Hepatocyte (in vitro differentiated cells): Measurements from ENCODE around the gene FCGR3B.
"Not testable (repeated sequence)": the region's sequence is repeated elsewhere in the genome, so short reads cannot be mapped to it uniquely, and the experiment has no call there.

Experiments used
- EZH2 ChIP-seq: fragments of 200-600 bp; sonication (generic); IDR thresholded peaks from 2 replicates; pipeline ENCODE4 v1.6.1; 2016; ENCODE audit warnings: antibody characterized with exemption, mild to moderate bottlenecking, borderline replicate concordance
- TF ChIP-seq, protein P1 (sequence below): fragments of 200-600 bp; sonication (generic); IDR thresholded peaks from 2 replicates; pipeline ENCODE4 v1.5.1; 2016; ENCODE audit warnings: antibody characterized with exemption, mild to moderate bottlenecking; ENCODE audit not compliant: poor library complexity

DNA sequence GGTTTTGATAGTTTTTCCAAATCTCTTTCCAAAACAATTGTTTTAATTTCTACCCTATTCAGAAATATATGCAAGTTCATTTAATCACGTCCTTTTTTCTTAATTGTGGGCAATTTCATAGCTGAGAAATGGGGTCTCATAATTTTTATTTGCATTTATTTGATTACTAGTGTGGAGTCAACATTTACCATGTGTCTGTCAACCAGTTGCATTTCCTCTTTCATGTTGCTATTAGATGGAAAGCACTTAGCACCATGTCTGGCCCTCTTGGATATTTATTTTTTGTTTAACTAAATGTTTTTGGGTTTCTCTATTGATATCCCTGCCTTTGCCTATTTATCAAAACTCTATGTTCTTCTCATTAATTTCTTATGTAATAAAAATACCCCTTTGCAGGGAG, 13.9 kb upstream of the FCGR3B start:
- TF ChIP-seq, protein P1, sequence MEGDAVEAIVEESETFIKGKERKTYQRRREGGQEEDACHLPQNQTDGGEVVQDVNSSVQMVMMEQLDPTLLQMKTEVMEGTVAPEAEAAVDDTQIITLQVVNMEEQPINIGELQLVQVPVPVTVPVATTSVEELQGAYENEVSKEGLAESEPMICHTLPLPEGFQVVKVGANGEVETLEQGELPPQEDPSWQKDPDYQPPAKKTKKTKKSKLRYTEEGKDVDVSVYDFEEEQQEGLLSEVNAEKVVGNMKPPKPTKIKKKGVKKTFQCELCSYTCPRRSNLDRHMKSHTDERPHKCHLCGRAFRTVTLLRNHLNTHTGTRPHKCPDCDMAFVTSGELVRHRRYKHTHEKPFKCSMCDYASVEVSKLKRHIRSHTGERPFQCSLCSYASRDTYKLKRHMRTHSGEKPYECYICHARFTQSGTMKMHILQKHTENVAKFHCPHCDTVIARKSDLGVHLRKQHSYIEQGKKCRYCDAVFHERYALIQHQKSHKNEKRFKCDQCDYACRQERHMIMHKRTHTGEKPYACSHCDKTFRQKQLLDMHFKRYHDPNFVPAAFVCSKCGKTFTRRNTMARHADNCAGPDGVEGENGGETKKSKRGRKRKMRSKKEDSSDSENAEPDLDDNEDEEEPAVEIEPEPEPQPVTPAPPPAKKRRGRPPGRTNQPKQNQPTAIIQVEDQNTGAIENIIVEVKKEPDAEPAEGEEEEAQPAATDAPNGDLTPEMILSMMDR: not testable (repeated sequence)
- not testable (repeated sequence) for TF ChIP-seq EZH2
